ENCODE results near the gene OR4F6.
"Not testable (repeated sequence)": the region's sequence is repeated elsewhere in the genome, so short reads cannot be mapped to it uniquely, and the experiment has no call there.

OR4F6 gene, protein sequence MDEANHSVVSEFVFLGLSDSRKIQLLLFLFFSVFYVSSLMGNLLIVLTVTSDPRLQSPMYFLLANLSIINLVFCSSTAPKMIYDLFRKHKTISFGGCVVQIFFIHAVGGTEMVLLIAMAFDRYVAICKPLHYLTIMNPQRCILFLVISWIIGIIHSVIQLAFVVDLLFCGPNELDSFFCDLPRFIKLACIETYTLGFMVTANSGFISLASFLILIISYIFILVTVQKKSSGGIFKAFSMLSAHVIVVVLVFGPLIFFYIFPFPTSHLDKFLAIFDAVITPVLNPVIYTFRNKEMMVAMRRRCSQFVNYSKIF

DNA sequence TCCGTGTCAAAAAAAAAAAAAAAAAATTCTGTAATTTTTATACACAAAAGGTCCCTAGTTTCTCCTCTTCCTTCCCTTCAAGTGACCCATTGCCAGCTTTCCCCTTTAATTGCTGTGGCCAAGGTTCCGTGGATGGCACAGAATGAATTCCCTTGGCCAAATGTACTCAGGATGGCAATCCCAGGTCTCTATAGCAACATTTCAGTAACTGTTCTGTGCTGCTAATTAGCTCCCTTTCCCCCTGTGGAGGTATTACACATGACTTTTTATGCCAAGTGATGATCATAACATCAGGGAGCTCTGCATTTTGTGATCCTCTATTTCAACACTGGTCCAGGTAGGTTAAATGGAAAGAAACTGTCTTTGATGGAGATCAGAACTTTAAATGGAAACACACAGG, at the start of gene OR4F6:
OR4F6 (plus strand) TSS at position 301 of the 400 bp plus-strand sequence. CDS start 2,211 bp downstream, outside the sequence.
- intact Hi-C loops (cut with DNase I) = no loop called here
- DNase-seq = no peak

- intact Hi-C loops (cut with DNase I); DNase-seq: not testable (repeated sequence)
Measured at GRCh38 chr15:101764669-101765339, 38.5 kb upstream of the OR4F6 start.

DNA sequence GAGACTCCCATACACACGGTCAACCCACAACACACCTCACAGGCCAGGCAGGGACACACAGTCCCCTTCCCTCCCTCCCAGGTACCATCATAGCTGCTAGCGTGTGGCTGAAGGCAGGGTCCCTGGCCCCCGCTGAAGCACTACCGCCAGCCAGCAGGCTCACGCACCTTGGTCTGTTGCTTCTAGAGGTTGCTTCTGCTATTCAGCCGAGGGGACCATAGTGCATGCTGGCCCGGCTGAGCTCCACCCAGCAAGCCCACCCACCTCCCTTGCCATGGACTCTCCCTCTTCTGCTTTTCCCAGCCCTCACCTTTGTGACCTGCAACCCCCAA, 38.0 kb upstream of the OR4F6 start:
- intact Hi-C loops (cut with DNase I); DNase-seq: not testable (repeated sequence)

DNA sequence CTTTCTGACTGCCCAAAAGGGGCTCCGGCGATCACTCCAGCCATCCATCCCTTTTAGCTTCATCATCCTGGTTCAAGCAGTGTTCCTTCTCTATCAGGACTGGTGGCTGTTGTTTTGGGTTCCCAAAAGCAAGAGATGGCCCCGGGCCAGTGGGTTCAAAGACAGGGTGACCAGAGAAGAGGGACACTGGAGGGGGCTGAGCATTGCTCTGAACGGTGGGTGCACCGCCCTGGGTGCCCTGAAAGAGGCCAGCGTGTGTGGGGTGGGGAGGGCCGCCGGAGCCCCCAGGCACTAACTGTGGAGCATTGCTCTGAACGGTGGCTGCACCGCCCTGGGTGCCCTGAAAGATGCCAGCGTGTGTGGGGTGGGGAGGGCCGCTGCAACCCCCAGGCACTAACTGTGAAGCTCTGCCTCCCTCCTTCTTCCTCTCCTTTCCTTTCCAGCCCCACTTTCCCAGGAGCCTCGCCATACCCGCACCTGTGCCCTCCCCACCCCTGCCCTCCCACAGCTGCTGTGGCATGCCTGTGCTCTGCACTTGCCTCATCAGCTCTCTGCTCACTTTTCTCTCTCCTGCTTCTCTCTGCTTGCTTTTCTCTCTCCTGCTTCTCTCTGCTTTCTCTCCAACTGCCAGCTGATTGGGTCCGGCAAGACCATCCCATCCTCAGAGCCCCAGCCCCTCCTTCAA, 37.4 kb upstream of the OR4F6 start:
- DNase-seq = no peak
- intact Hi-C loops (cut with DNase I) = no loop called here

- intact Hi-C loops (cut with DNase I); DNase-seq: not testable (repeated sequence)
Measured at GRCh38 chr15:101767083-101767640, 36.1 kb upstream of the OR4F6 start.

GRCh38 chr15:101772921-101773320, 30.4 kb upstream of the OR4F6 start:
- intact Hi-C loops (cut with DNase I) = no loop called here
- DNase-seq = no peak

GRCh38 chr15:101773496-101774100, 29.7 kb upstream of the OR4F6 start:
- intact Hi-C loops (cut with DNase I) = no loop called here
- no peak for DNase-seq

DNA sequence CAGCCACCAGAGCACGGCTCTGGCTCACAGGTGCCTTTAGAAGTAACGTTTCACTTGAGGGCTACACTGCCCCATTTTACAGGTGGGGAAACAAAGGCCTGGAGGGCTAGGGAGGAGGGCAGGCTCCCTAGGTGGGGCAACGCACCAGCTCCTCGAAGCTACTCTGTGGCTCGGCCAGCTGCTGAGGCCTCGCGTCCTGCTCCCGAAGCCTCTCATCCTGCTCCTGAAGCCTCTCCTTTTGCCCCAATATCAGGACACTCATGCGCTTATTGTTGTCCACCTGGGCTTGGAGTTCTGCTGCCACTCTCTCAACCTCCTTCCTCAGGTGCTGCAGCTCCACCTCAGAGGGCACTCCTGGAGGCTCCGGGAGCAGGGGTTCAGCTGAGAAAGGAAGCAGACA, 28.2 kb upstream of the OR4F6 start:
- no peak for DNase-seq
- intact Hi-C loops (cut with DNase I) = no loop called here

DNA sequence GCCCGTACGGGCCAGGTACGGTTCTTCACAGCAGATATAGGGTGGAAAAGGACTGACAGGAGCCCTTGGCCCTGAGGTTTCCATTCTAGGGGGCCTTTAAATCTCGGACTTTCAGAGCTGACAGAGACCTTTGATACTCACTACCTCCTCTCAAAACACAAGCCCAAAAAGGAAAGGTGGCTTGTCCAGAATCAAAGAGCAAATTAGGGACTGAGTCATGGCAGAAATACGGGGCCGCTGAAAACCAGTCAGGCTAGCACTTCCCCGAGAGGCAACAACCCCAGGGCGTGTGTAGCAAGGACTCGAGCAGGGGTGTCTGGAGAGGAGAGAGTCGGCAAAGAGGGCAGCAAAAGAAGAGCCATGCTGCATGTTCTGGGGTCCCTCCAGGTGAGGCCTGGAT, 24.7 kb upstream of the OR4F6 start:
- intact Hi-C loops (cut with DNase I) = not testable (repeated sequence)

DNA sequence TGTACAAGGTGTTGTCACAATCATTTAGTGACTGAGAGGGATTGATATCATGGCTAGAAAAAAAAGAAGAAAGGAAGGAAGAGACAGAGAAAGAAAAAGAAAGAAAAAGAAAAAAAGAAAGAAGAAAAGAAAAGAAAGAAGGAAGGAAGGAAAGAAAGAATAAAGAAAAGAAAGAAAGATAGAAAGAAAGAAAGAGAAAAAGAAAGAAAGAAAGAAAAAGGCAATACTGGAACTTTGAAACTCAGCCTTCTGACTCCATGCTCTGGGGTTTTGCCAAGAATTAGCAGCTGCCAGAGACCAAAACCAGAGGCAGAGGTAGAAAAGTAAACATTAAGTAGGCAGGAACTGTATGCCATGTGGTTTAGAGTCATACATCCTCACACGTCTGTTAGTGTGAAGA, 23.1 kb upstream of the OR4F6 start:
- intact Hi-C loops (cut with DNase I); DNase-seq: not testable (repeated sequence)

More for the DNA sequence above, 24.7 kb upstream of the OR4F6 start:
- not testable (repeated sequence) for DNase-seq

- intact Hi-C loops (cut with DNase I) = no loop called here
- DNase-seq = no peak
Measured at GRCh38 chr15:101781928-101782327, 21.4 kb upstream of the OR4F6 start.

- no peak for DNase-seq
- intact Hi-C loops (cut with DNase I) = no loop called here
Measured at GRCh38 chr15:101784644-101785043, 18.7 kb upstream of the OR4F6 start.

DNA sequence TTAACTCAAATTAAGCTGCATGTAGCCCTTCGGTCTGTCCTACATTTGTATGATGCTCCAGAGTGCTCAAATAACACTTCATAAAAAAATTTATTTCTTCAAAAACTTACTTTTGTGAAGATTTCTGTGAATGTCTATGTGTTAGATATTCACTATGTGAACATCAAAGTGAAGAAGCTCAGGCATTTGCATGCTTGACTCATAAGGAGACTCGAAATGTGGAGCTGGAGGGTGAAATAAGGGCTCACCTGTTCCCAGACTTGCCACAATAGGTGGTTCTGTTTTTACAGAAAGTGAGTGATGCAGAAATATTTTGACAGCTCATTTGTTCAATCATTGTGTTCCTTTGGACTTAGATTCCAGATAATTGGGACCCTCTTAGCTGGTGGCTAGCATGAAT, 16.9 kb upstream of the OR4F6 start:
- intact Hi-C loops (cut with DNase I); DNase-seq: not testable (repeated sequence)

DNA sequence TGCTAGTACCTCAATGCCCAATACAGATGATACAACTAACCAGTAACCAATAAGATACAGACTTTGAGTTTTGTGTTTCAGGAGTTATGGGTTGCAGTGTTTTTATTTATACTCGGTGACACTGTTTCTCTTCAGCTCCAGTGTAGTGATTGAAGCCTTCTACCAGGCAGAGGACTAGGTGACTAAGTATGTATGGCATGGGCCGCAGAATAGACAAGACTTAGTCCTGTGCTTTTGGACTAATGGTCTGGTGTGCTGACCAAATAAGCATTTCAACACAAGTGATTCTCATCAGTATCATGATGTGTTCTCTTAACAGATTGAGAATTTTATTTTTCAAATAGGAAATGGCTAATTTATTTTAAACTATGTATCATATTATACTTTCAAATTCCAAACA, 15.3 kb upstream of the OR4F6 start:
- DNase-seq; intact Hi-C loops (cut with DNase I): not testable (repeated sequence)

GRCh38 chr15:101788503-101789269, 14.6 kb upstream of the OR4F6 start:
- DNase-seq; intact Hi-C loops (cut with DNase I): not testable (repeated sequence)

GRCh38 chr15:101790748-101791147, 12.6 kb upstream of the OR4F6 start:
- DNase-seq; intact Hi-C loops (cut with DNase I): not testable (repeated sequence)

DNA sequence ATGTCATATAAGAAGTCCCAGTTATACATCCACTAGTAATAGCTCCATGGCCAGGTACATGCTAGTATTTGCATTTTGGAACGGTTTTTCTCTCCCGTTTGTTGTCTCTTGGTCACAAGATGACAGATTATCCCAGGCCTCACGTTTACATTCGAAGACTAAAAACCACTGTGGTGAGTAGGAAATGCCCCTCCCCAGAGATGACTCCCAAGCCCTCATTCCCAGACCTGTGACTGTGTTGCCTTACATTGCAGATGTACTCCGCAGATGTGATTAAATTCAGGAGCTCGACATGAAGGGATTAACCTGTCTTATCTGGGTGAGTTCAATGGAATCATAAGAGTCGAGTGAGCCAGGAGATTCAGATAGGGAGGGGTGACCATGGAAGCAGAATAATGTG, 9.3 kb upstream of the OR4F6 start:
- intact Hi-C loops (cut with DNase I); DNase-seq: not testable (repeated sequence)

- intact Hi-C loops (cut with DNase I) = no loop called here
- DNase-seq = no peak
Measured at GRCh38 chr15:101795455-101795854, 7.9 kb upstream of the OR4F6 start.

DNA sequence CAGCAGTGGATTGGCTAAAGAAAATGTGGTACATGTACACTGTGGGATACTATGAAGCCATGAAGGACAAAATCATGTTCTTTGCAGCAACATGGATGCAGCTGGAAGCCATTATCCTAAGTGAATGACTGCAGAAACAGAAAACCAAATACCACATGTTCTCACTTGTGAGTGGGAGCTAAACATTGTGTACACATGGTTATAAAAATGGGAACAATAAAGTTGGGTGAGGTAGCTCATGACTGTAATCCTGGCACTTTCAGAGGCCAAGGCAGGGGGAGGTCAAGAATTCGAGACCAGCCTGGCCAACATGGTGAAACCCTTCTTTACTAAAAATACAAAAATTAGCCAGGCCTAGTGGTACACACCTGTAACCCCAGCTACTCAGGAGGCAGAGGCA, 3.6 kb upstream of the OR4F6 start:
- DNase-seq = no peak
- intact Hi-C loops (cut with DNase I) = no loop called here

All from head of caudate nucleus (tissue), 42 donors.